ENCODE measurements around the gene PDE10A. TPM values are rescaled to one million over a fixed set of nuclear protein-coding genes. Genes with fewer than 3 reads are reported as not detected.

The PDE10A gene
- total and polyA plus RNA-seq, 9 donors: 5.9 to 344 (median 88.7) TPM

- peaks cover 1% of the 10 kb centered on the region for H3K4me1 ChIP-seq (ENCODE audit: insufficient read depth)
- H3K9me3 ChIP-seq: no peaks in the 10 kb centered on the region
- no peak overlapping the region for H3K27ac ChIP-seq
- H3K4me3 ChIP-seq: no peak overlapping the region
- DNase-seq: no peak
- no peak for TF ChIP-seq POLR2A (IDR thresholded peaks at IDR 0.05)
- TF ChIP-seq EP300 (IDR thresholded peaks at IDR 0.05): no peak
- TF ChIP-seq CTCF (IDR thresholded peaks at IDR 0.05): no peak
- no peaks in the 10 kb centered on the region for H3K27me3 ChIP-seq
- intact Hi-C loops (cut with DNase I): no loop called here
- WGBS, 3 donors: 93 to 96% (median 96%) methylated on average over 6 of the region's 6 CpGs
- no peaks in the 10 kb centered on the region for H3K36me3 ChIP-seq
Measured at GRCh38 chr6:165602291-165602690, 60.8 kb downstream of the PDE10A start.

- H3K27me3 ChIP-seq: no peaks in the 10 kb centered on the region
- no peak overlapping the region for H3K4me3 ChIP-seq
- no peak for DNase-seq
- no peak for TF ChIP-seq POLR2A (IDR thresholded peaks at IDR 0.05)
- TF ChIP-seq CTCF (IDR thresholded peaks at IDR 0.05): no peak
- no peak for TF ChIP-seq EP300 (IDR thresholded peaks at IDR 0.05)
- 34 to 49% (median 36%) methylated on average over 4 of the region's 4 CpGs for WGBS, 3 donors
- no peaks in the 10 kb centered on the region for H3K9me3 ChIP-seq
- no peak overlapping the region for H3K27ac ChIP-seq
- H3K4me1 ChIP-seq (ENCODE audit: insufficient read depth): peaks cover 1% of the 10 kb centered on the region
- intact Hi-C loops (cut with DNase I): no loop called here
- H3K36me3 ChIP-seq: no peaks in the 10 kb centered on the region
Measured at GRCh38 chr6:165600606-165601005, 62.4 kb downstream of the PDE10A start.

GRCh38 chr6:165599596-165600487 is 63.2 kb downstream of the PDE10A start:
- Histone ChIP-seq H3K27ac (no peak overlapping the region), H3K4me3 (no peak overlapping the region), H3K9me3 (no peaks in the 10 kb centered on the region), H3K36me3 (no peaks in the 10 kb centered on the region), H3K27me3 (no peaks in the 10 kb centered on the region), H3K4me1 (ENCODE audit: insufficient read depth) (peaks cover 1% of the 10 kb centered on the region)
- intact Hi-C loops (cut with DNase I): no loop called here
- WGBS, 3 donors: 73 to 76% (median 75%) methylated on average over 21 of the region's 21 CpGs
- no peak for TF ChIP-seq POLR2A (IDR thresholded peaks at IDR 0.05)
- TF ChIP-seq EP300 (IDR thresholded peaks at IDR 0.05): no peak
- TF ChIP-seq CTCF (IDR thresholded peaks at IDR 0.05): no peak
- no peak for DNase-seq

- H3K4me1 ChIP-seq (ENCODE audit: insufficient read depth): peaks cover 1% of the 10 kb centered on the region
- TF ChIP-seq EP300 (IDR thresholded peaks at IDR 0.05): no peak
- no peak for TF ChIP-seq POLR2A (IDR thresholded peaks at IDR 0.05)
- no peak for TF ChIP-seq CTCF (IDR thresholded peaks at IDR 0.05)
- no peak for DNase-seq
- 71 to 75% (median 75%) methylated on average over 3 of the region's 3 CpGs for WGBS, 3 donors
- no peaks in the 10 kb centered on the region for H3K36me3 ChIP-seq
- intact Hi-C loops (cut with DNase I): no loop called here
- H3K9me3 ChIP-seq: no peaks in the 10 kb centered on the region
- no peaks in the 10 kb centered on the region for H3K27me3 ChIP-seq
- no peak overlapping the region for H3K4me3 ChIP-seq
- no peak overlapping the region for H3K27ac ChIP-seq
Measured at GRCh38 chr6:165599121-165599520, 63.9 kb downstream of the PDE10A start.

Data from ovary (tissue), 9 donors.